IPS DF 4.7 (cell line): ENCODE data around the gene UNC93A.
"Not testable (repeated sequence)": the region's sequence is repeated elsewhere in the genome, so short reads cannot be mapped to it uniquely, and the experiment has no call there.

Experiments used
- DNase-seq: peaks from one replicate; pipeline ENCODE4 v3.0.0-alpha.2; 2013; ENCODE audit warnings: low spot score; ENCODE audit errors: extremely low read depth

UNC93A gene

DNA sequence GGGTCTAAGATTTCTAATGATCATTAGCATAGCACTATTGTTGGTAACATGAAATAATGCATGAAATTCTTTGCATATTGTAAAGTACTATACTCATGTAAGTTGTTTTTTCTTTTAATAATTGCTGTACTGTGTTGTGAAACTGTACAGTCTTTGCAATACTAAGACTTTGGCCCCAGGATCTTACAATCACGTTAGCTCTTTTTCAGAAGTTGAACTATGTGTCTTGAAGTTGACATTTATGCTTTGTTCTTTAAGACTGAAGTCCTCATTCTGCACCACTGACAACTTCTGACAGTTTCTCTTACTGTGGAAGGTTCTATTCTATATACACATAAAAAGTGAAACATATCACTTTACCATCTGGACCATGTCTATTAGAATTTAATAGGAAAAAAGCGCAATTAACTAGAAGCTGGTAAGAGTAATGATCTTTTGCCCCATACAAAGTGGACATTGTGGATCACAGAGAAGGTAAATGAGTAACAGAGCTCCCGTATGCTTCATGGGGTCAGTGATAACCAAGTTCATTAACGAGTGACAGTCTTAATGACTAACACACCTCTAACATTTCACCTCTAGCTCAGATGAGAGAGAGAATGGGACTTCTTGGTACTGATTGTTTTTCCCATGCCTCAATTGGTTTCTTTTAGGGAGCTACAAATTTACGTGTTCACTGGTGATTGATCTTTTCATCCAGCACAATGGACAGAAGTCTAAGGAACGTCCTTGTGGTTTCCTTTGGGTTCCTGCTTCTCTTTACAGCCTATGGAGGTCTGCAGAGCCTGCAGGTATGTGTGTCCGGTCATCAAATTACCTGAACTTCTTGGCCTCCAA is at the start of gene UNC93A:
Gene UNC93A (plus strand): TSS at position 530 of the 837 bp plus-strand sequence. CDS start 175 bp downstream, at position 705.
- DNase-seq = no peak

DNA sequence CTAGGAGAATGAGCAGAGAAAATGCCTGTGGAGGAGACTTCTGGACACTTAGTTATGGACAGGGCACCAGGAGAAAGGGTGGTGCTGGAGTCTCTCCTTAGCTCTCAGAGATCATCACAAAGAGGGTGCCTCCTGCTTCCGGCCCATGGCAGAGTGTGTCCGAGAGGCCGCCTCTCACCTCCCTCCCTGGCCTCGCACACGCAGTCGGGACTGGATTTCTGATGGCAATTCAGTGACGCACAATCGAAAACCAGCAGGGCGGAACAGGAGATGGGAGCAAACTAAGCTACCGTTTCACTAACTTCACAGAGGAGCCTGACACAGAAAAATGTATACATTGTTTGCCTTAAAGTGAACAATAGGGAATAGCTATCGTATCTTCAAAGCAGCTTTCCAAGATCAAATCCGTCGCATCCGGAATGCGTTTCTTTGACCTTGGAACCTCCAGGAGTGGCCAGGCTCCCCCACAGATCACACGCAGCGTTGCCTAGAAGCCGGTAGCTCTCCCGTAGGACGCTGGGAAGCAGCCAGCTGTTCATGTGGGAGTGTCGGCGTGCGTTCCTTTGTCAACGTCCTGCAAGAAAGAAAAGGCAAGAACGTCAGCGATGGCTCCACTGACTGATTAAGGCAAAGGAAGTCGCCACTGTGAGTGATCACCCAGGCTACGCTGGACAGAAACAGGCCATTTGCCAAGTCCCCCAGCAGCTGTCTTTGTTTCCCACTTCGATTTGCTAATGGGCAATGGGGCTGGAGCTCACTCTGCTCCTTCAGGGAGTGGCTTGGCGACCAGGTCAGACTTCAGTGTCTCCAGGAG is 49.6 kb upstream of the UNC93A start:
- not testable (repeated sequence) for DNase-seq

DNA sequence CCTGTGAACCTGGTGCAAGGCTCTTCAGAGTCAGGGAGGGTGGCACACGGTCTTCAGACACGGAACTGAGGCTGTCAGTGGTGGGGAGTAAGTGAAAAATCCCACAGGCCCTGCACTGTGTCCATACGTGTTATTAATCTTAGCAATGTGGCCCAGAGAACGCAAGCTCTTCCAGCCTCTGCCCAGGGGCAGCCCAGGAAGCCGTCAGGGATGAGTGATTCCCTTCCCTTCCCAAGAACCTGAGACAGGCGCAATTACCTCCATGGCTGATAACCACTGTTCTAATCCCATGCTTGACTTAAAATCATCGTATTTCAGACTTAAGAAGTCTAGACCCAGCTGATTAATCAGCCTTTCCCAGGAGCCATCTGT is 49.0 kb upstream of the UNC93A start:
- DNase-seq = not testable (repeated sequence)

DNA sequence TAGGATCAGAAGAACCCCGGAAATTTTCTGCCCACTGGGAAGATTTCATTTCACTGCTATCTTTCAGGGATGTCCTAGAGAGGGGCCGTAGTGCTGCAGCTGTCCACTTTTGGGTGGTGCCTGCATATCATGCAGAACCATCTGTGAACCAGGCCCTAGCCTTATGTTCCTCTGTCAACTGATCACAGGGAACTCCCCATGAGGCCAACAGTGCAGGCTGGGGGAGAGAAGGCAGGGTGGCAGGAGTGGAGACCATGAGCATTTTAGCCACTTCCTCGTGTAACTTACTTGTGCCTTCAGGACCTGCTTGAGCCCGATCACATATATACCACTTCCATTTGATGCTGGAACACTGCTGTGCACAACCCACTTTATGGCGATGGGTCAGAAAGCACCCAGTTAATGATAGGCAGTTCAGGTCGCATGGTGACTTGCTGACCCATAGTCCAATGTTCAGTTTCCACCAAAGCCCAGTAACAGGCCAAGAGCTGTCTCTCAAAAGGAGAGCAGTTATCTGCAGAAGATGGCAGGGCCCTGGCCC is 48.5 kb upstream of the UNC93A start:
- DNase-seq = not testable (repeated sequence)

DNA sequence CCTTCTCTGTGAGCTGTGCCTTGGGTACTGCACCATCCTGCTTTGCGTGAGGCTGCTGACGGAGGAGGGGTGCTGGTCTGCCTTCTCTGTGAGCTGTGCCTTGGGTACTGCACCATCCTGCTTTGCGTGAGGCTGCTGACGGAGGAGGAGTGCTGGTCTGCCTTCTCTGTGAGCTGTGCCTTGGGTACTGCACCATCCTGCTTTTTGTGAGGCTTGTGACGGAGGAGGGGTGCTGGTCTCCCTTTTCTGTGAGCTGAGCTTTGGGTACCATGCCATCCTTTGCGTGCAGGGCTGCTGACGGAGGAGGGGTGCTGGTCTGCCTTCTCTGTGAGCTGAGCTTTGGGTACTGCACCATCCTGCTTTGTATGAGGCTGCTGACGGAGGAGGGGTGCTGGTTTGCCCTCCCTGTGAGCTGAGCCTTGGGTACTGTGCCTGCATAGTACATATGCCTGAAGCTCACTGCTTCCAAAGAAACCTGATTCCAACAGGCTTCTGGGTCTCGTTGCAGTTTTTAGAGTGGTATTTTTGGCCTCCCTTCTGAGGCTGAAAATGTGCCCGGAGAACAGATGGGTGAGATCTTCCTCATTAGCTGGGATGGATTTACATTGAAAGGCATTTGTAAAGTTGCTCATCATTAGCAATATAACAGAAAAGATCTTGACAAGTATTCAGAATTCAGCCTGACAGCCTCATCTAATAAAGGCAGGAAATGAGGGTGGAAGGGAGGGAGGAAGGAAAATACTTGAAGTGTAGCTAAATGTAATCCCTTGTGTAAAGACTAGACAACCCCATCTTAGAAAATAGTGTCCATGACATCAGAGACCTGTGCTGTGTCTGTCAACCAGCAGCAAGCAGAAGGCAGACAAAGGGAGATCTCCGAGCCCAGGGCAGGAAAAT is 46.8 kb upstream of the UNC93A start:
- no peak for DNase-seq

DNA sequence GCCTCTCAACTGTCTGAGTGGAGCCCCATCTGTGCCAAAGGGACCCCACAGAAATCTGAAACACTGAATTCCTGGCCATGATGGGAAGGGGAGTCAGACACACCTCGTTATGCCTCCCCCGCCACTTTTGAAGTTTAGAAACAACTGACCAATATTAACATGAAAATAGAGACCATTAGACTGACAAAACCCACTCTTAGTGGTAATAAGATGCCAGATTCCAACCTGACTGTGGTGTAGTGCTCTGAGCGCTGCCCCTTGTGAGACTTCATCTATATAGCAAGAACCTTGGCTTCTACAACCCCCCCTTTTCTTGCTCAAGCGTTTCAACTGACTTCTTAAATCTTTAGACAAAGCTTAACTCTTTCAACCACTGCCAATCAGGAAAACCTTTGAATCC is 46.1 kb upstream of the UNC93A start:
- DNase-seq = no peak

DNA sequence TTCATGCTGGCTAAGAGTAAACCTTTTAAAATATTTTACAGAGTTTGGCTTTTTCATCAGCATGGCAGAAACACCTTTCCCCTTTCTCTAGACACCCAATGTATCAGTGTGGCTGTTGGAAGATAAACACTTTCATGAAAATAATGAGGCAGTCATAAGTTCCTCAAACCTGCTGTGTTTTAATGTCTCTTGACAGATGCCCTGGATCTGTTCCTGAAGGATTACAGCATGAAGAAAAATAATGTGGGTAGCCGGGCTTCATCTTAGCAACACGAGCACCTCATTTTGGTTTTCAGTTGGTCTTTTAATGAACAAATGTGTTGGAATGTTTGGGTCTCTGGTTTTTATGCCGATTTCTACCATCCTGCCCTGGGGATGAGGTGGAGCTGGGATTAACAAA is 45.5 kb upstream of the UNC93A start:
- DNase-seq = no peak

DNA sequence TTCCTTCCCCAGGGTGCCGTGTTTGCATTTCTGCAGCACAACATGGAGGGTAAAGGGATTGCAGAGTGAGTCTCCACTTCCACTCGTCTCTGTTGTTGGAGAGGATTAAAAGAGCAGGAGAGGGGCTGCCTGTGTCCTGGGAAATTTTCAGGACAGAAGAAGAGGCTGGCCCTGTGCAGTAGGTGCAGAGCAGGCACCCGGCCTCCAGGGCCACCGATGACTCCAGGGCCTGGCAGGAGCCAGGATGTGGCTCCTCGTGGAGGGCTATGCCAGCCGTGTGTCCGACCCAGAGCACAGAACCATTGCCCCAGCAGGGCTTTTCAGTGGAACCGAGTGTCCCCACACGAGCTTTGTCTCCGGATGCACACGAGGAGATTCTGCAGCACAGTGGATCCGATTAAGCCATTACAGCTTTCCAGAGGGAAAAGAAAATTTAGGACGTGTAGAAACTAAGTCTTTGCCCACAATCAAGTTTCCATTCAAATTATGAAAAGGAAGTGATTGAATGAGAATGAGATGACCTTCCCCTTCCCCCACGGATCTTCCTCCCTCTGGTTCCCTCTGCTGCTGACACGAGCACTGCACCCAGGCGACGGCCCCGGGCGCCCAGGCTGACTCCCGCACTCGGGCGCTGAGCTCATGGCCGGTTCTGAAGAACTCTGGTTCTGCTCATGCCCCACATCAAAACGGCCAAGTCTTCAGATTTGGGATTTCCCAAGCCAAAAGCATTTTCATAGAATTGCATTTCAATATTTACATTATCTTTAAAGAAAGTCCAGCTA is 43.1 kb upstream of the UNC93A start:
- DNase-seq = no peak

DNA sequence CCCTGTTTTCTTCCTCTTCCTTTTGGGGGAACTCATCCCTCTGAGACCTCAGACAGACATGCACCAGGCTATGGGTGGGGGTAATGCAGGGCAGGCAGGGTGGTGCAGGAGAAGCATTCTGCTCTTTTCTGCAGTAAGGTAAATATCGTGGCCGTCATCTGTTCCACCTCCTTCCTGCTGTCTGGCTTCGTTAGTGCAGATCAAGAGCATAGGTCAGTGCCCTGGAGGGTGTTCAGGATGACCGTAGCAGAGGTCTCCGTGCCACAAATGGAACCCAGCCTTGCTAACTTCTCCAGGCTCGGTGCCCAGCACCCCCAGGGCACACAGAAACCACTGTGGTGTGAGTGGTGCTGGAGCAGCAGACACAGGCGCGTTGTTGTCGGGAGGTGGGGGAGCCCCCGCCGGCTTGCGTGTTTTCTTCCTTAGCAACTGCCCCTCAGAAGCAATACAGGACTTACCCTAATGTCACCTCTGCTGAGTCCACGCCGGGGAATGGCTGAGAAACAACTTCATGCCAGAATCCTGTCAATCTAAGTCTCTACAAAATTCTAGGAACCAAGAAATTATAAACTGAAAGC is 42.1 kb upstream of the UNC93A start:
- not testable (repeated sequence) for DNase-seq

DNA sequence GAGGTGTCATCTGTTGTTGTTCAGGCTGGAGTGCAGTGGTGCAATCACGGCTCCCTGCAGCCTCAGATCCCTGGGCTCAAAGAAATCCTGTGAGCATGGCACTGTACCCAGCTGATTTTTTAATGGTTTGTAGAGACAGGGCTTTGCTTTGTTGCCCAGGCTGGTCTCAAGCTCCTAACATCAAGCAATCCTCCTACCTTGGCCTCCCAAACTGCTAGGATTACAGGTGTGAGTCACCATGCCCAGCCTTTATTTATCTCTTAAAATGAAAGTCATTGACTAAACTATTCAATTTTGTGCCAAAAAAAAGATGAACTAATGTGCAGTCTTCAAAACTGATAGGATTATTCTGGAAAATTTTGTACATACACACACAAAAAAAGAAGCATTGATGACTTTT is 38.8 kb upstream of the UNC93A start:
- no peak for DNase-seq

DNA sequence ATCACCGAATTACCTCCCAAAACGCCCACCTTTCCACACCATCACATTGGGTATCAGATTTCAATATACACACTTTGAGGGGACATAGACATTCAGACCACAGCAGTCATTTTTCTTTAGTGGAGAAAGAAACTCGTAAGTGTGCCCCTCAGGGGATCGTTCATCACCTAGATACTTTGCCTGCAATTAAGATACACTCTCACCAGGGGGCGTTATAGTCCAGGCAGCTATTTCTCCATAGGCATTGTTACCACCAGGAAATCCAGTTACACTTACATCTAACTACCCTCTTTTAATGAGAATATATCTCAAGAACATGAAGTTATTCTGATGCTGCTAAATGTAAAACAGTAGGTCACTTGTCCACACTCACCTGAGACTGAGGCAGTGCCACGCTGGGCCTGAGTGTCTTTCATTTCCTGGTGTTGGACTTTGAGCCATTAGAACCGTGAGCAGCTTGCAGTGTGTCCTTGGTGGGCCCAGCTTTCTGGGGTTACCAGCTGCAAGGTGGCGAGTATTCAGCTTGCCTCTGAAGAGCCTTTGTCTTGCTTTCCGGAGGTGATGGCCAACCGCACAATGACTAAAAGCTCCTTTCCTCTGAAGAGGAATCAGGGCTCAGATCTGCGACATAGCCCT is 35.1 kb upstream of the UNC93A start:
- DNase-seq = no peak

DNA sequence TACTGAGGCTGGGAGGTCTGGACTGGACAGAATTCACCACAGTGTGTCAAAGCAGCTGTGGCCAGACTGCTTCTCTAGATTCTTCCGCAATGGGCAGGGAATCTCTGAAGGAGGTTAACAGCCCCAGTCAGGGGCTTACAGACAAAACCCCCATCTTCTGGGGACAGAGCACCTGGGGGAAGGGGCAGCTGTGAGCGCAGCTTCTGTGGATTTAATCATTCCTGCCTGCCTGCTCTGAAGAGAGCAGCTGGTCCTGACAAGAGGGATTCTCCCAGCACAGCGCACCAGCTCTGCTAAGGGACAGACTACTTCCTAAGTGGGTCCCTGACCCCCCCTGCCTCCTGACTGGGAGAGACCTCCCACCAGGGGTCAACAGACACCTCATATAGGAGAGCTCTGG is 32.5 kb upstream of the UNC93A start:
- no peak for DNase-seq

DNA sequence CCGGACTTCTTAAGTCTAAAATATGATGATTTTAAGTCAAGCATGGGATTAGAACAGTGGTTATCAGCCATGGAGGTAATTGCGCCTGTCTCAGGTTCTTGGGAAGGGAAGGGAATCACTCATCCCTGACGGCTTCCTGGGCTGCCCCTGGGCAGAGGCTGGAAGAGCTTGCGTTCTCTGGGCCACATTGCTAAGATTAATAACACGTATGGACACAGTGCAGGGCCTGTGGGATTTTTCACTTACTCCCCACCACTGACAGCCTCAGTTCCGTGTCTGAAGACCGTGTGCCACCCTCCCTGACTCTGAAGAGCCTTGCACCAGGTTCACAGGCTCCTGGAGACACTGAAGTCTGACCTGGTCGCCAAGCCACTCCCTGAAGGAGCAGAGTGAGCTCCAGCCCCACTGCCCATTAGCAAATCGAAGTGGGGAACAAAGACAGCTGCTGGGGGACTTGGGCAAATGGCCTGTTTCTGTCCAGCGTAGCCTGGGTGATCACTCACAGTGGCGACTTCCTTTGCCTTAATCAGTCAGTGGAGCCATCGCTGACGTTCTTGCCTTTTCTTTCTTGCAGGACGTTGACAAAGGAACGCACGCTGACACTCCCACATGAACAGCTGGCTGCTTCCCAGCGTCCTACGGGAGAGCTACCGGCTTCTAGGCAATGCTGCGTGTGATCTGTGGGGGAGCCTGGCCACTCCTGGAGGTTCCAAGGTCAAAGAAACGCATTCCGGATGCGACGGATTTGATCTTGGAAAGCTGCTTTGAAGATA is 24.9 kb upstream of the UNC93A start:
- not testable (repeated sequence) for DNase-seq

DNA sequence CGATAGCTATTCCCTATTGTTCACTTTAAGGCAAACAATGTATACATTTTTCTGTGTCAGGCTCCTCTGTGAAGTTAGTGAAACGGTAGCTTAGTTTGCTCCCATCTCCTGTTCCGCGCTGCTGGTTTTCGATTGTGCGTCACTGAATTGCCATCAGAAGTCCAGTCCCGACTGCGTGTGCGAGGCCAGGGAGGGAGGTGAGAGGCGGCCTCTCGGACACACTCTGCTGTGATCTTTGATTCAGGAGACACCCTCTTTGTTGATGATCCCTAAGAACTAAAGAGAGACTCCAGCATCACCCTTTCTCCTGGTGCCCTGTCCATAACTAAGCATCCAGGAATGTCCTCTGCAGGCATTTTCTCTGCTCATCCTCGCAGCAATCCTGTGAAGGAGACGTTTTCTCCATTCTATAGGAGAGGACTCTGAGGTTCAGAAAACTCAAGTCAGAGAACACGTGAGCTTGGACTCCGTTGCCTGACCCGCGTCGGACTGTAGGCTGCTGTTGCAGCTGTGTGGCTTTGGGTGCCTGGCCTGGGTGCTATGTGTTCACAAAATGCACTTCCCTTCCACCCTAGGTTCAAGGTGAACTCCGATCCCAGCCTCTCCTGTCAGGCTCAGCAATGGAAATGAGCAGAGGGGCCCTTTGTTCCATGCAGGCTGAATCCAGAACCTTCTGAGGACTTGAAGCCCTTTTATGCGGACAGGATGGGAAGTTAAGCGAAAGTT is 24.1 kb upstream of the UNC93A start:
- no peak for DNase-seq

DNA sequence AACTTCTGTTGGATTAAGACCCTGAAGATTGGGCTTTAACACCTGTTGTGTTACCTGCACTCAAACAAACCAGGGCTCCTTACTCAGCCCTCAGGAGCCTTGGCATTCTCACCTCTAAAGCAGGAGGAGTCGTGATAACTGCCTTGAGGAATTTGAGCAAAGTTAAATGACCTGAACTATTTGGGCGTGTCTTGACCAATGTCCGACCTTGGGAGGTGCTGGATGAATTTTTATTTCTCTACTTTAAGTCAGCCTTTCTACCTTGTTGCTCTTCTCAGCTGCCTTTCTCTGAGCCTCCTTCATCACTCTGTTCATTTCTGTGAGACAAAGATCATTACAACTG is 23.6 kb upstream of the UNC93A start:
- not testable (repeated sequence) for DNase-seq

DNA sequence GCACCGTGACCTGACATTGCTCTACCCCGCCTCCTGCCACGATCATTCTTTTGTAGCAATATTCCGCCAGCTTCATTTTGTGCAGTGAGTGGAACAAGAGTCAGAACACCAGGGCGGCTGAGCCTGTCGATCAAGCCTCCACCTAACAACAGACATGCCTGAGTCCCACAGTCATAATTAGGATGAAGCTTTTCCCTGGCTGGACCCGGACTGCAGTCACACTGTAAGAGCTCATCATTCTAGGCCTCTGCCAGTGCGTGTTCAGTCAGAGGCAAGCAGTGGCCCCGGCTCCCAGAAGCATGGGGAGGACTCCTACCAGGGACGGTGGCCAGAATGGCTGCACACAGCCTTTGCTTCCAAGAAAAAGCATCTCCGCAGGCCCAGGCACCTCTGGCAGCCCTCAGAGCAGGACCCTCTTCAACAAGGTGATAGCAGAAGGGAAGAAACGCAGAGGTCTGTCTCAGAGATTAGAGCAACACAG is 23.2 kb upstream of the UNC93A start:
- DNase-seq = no peak

DNA sequence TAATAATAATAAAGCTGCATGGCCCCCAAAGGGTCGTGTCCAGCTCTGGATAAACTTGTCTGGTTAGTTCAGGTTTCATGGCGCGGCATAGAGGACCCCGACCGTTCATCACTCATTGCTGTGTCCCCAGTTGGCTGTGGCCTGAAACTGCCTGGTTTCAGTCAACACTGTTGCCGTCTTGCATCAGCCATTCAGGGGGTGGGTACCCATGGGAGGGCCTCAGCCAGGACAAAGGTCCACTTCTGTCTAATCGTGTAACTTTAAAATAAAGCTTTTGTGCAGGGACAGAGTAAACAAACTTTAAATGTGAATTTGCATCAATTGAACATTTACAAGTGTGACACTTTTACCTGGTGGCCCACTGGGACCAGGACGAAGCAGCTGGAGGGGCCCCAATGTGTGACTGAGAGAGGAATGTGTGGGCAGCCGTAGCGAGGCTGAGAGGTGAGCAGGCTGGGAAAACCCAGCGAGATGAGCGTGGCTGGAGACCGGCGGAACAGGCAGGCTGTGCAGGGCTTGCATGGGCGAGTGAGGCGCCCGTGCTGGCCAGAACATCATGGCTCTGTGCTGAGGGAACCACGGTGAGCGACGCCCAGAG is 22.3 kb upstream of the UNC93A start:
- DNase-seq = no peak
